ENCODE results near the gene HDDC3. TPM values are rescaled to one million over a fixed set of nuclear protein-coding genes. Genes with fewer than 3 reads are reported as not detected.
A peak's percentile ranks its signal among the peaks of the same experiment; 100 is the strongest.

The HDDC3 gene
- total and polyA plus RNA-seq, 9 of the 15 experiments (the other 6 are each of a cell fraction or from before 2014, with no cell fraction given) = 14.9 to 55.8 (median 36.9) TPM

DNA sequence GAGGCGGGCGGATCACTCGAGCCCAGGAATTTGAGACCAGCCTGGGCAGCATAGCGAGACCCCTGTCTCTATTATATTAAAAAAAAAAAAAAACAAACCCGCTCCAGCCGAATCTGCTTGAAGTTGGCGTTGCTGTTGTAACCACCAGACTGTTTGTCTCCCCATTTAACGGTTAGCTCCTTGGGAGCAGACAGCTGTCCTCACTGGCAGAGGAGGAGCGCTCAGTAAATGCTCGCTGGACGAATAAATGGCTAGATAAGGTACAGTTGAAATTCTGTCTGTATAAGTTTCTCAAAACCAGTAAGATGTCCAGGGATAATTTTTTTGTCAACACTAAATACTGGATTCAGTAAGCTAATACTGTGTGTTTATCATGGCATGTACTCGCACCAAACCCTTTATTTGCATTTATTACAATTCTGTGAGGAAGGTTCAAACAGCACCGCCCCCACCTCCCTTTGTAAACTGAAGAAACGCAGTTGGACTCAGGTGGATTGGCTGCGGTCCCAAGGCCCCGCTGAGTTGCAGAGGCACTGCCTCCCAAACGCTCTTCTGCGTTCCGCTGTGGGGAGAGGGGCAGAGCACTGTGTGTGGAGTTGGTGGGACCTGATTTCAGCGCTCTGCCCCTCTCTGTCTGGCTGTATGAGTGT, 23.4 kb upstream of the HDDC3 start (continued):
- no peak for TF ChIP-seq RBM34 (IDR thresholded peaks at IDR 0.05; ENCODE audit: borderline replicate concordance, insufficient read depth, low read length)
- TF ChIP-seq ETV6 (IDR thresholded peaks at IDR 0.05; ENCODE audit: borderline replicate concordance in 1 of 2, low read depth in 2 of 2, low read length in 1 of 2) = no peak
- TF ChIP-seq ETV6 (CRISPR knock-in tag; IDR thresholded peaks at IDR 0.05; ENCODE audit: borderline replicate concordance) = no peak
- TF ChIP-seq, protein P1, sequence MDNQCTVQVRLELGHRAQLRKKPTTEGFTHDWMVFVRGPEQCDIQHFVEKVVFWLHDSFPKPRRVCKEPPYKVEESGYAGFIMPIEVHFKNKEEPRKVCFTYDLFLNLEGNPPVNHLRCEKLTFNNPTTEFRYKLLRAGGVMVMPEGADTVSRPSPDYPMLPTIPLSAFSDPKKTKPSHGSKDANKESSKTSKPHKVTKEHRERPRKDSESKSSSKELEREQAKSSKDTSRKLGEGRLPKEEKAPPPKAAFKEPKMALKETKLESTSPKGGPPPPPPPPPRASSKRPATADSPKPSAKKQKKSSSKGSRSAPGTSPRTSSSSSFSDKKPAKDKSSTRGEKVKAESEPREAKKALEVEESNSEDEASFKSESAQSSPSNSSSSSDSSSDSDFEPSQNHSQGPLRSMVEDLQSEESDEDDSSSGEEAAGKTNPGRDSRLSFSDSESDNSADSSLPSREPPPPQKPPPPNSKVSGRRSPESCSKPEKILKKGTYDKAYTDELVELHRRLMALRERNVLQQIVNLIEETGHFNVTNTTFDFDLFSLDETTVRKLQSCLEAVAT (IDR thresholded peaks at IDR 0.05) = 0 out of 4 replicates have a peak, but pooled peaks of 1 of the 2 experiments have one; percentile 9
- no peak for TF ChIP-seq ZNF707 (CRISPR knock-in tag; conservative IDR thresholded peaks at IDR 0.05)
- TF ChIP-seq CC2D1A (IDR thresholded peaks at IDR 0.05) = 0 out of 2 replicates have a peak, but pooled peaks have one; percentile 33
- no peak for TF ChIP-seq HMG20B (CRISPR knock-in tag; IDR thresholded peaks at IDR 0.05)
- TF ChIP-seq FOXK2 (conservative IDR thresholded peaks at IDR 0.05 in 1 of 2, IDR thresholded peaks at IDR 0.05 in 1 of 2; ENCODE audit: low read depth in 2 of 2) = no peak
- TF ChIP-seq, protein P2, sequence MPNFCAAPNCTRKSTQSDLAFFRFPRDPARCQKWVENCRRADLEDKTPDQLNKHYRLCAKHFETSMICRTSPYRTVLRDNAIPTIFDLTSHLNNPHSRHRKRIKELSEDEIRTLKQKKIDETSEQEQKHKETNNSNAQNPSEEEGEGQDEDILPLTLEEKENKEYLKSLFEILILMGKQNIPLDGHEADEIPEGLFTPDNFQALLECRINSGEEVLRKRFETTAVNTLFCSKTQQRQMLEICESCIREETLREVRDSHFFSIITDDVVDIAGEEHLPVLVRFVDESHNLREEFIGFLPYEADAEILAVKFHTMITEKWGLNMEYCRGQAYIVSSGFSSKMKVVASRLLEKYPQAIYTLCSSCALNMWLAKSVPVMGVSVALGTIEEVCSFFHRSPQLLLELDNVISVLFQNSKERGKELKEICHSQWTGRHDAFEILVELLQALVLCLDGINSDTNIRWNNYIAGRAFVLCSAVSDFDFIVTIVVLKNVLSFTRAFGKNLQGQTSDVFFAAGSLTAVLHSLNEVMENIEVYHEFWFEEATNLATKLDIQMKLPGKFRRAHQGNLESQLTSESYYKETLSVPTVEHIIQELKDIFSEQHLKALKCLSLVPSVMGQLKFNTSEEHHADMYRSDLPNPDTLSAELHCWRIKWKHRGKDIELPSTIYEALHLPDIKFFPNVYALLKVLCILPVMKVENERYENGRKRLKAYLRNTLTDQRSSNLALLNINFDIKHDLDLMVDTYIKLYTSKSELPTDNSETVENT (CRISPR knock-in tag; IDR thresholded peaks at IDR 0.05) = 0 out of 2 replicates have a peak, but pooled peaks have one; percentile 40
- no peak for TF ChIP-seq RNF219 (CRISPR knock-in tag; IDR thresholded peaks at IDR 0.05)
- TF ChIP-seq, protein P3, sequence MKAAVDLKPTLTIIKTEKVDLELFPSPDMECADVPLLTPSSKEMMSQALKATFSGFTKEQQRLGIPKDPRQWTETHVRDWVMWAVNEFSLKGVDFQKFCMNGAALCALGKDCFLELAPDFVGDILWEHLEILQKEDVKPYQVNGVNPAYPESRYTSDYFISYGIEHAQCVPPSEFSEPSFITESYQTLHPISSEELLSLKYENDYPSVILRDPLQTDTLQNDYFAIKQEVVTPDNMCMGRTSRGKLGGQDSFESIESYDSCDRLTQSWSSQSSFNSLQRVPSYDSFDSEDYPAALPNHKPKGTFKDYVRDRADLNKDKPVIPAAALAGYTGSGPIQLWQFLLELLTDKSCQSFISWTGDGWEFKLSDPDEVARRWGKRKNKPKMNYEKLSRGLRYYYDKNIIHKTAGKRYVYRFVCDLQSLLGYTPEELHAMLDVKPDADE (conservative IDR thresholded peaks at IDR 0.05; ENCODE audit: control insufficient read depth, low read depth, low read length) = no peak
- TF ChIP-seq ZNF77 (CRISPR knock-in tag; IDR thresholded peaks at IDR 0.05) = no peak
- TF ChIP-seq HDAC3 (IDR thresholded peaks at IDR 0.05; ENCODE audit: borderline replicate concordance, partially characterized antibody) = no peak
- no peak for TF ChIP-seq ZNF384 (IDR thresholded peaks at IDR 0.05; ENCODE audit: low read depth, low read length)
- TF ChIP-seq USF1 (CRISPR knock-in tag; IDR thresholded peaks at IDR 0.05) = no peak
- TF ChIP-seq ZNF395 (CRISPR knock-in tag; IDR thresholded peaks at IDR 0.05) = no peak
- 0 out of 2 replicates have a peak, but pooled peaks have one; percentile 6 for TF ChIP-seq BCOR (IDR thresholded peaks at IDR 0.05)
- no peak for TF ChIP-seq ZNF3 (CRISPR knock-in tag; IDR thresholded peaks at IDR 0.05)
